NCI-H460 (cell line): ENCODE measurements around the gene LRRC36. TPM values are rescaled to one million over a fixed set of nuclear protein-coding genes. Genes with fewer than 3 reads are reported as not detected.

Experiments
- DNase-seq: peaks from one replicate; pipeline ENCODE4 v3.0.0-alpha.2; 2016; ENCODE audit warnings: low read depth; ENCODE audit errors: extremely low read depth
- total RNA-seq: library from RNA; depleted of rRNA; stranded (reverse); fragments of >200 nt; shearing (Covaris generic); gene quantifications from 2 replicates; pipeline ENCODE4 v1.2.3, GENCODE V29; 2014

The LRRC36 gene
- total RNA-seq, 1 experiment from 2014 or later: not detected

- no peak for DNase-seq
These were observed 94.4 kb downstream of the LRRC36 start for GRCh38 chr16:67421030-67421429.

DNA sequence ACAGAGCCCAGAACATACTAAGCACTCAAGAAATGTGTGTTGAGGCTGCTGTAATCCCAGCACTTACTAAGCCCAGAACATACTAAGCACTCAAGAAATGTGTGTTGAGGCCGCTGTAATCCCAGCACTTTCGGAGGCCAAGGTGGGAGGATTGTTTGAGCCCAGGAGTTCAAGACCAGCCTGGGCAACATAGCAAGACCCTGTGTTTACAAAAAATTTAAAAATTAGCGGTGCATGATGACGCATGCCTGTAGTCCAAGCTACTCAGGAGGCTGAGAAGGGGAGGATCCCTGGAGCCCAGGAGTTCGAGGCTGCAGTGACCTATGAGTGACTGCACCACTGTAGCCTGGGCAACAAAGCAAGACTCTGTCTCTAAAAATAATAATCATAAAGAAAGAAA, 96.4 kb downstream of the LRRC36 start:
- no peak for DNase-seq

GRCh38 chr16:67423611-67424260, 97.1 kb downstream of the LRRC36 start:
- no peak for DNase-seq

DNA sequence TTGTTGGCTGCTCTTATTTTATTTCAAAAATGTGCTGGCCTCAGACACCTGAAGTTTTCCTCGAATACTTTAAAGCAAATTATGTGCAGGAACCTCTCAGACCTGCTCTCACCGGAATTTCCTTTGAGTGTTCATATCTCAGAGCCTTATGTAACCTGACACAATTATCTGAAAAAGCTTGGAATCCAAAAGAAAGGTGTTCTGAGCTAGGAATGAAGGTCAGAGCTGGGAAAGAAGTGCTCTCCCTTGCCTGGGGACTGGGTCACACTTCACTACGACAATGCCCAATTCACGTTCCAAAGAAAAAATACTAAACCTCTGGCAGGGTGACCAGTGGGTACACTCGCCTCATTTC, 97.6 kb downstream of the LRRC36 start:
- DNase-seq: no peak

DNA sequence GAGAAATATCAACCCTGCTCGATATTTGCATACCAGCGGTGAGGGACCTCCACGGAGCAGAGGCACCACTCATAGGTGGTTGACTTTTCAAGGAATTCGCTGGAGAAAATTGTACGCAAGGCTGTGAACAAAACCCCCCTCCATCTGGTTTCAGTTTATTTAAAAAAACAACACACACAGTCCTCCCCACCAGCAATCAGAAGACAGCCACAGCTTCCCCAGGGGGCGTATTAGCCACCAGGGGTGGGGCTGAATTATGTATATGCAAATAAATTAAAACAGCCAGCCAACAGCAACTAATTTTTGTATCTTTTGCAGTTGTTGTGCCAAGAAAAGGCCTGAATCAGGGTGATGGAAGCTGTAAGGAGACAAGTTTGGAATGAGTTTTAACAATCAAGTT, 98.4 kb downstream of the LRRC36 start:
- no peak for DNase-seq

DNA sequence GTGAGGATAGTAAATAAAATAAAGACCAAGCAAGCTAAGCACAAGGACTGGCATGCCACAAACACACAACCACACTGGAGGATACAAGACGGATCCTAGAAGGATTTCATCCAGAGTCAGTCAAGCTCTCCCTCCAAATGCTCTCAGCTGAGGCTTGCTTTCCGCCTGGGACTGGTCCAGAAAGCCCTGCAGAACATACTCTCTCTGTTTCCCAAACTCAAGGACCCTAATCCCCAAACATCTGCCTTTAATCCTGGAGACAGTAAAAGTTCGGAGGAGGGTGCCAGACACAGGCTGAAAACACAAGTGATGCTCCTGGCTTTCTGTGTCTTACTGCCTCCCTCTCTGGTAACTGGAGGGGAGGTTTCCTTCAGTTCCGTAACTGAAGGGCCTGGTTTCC, 99.0 kb downstream of the LRRC36 start:
- no peak for DNase-seq

DNA sequence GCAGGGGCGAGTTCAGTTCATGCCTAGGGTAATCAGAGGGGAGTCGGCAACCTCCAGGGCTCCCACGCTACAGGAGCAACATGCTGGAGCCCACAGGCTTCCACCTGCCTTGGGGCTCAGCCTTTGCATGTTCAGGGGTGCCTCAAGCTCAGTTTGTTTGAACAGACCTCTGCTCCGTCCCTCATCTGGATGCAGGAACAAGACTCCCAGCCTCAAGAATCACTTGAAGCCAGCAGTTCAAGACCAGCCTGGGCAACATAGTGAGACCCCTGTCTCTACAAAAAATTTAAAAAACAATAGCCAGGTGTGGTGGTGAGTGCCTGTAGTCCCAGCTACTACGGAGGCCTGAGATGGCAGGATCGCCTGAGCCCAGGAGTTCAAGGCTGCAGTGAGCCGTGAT, 99.4 kb downstream of the LRRC36 start:
- DNase-seq: no peak

DNA sequence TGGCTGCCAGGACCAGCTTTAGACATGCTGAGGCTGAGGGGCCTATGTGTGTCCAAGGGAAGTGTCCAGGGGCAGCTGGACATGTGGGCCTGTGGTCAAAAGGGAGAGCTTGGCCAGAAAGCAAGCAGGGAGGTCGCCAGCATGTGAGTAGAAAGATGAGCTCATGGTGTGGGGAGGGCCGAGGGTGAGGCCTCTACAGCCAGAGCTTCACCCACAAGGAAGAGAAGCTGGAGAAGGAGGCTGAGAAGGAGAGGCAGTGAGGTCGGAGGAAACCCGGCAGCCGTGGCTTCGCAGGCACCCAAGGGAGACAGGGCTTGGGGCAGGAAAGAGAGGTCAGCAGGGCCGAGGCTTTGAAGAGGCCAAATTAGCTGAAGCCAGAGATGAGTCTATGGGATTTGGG, 100.3 kb downstream of the LRRC36 start:
- no peak for DNase-seq

- peak; percentile 60 for DNase-seq
These were observed 101.6 kb downstream of the LRRC36 start for GRCh38 chr16:67428146-67428731.

GRCh38 chr16:67429053-67429798, 102.6 kb downstream of the LRRC36 start:
- DNase-seq: no peak

GRCh38 chr16:67429799-67430503, 103.3 kb downstream of the LRRC36 start:
- DNase-seq: no peak

DNA sequence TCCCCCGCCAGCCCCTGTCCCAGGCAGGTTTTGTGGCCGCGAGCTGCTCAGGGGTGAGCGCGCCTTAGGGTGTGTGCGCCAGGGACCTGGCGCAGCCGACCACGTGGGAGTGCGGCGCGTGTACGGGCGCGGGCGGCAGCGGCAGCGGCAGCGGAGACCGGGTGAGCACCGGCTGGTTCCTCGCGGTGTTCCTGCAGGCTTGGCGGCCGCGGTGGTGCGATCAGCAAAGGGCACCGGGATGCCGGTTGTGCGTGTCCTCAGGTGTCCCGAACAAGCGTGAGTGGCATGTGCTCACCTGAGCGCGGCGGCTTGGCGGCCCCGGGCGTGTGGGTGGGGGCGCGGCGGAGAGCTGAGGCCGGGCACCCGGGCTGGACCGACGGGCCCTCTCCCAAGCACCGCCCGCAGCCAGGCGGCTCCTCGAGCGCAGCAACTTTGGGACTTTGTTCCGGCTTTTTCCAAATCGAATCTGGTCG, 103.9 kb downstream of the LRRC36 start:
- no peak for DNase-seq

DNA sequence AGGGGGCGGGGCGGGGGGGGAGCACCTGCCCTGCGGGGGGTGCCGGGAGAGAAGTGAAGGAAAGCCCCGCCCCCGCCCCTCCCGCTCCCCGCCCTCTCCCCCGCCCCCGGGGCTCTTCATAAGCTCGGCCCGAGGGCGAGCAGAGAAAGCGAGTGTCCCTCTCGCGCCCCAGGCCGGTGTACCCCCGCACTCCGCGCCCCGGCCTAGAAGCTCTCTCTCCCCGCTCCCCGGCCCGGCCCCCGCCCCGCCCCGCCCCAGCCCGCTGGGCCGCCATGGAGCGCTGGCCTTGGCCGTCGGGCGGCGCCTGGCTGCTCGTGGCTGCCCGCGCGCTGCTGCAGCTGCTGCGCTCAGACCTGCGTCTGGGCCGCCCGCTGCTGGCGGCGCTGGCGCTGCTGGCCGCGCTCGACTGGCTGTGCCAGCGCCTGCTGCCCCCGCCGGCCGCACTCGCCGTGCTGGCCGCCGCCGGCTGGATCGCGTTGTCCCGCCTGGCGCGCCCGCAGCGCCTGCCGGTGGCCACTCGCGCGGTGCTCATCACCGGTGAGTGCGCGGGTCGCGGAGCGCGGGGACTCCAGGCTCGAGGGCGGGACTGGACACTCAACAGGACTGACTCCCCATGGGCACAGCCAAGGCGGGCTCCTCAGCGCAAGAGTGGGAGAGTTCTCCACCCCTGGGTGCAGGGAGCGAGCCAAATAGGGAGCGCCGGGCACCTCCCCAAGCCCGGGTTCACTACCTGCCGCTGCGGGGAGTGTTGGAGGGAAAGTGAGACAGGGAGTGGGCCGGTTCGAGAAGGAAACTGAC, 104.6 kb downstream of the LRRC36 start, which contains the start of gene HSD11B2:
Gene HSD11B2, plus strand, starts transcription at position 145 of the 798 bp plus-strand sequence. Its CDS starts 128 bp downstream, at position 273.
- peak; percentile 66 for DNase-seq

DNA sequence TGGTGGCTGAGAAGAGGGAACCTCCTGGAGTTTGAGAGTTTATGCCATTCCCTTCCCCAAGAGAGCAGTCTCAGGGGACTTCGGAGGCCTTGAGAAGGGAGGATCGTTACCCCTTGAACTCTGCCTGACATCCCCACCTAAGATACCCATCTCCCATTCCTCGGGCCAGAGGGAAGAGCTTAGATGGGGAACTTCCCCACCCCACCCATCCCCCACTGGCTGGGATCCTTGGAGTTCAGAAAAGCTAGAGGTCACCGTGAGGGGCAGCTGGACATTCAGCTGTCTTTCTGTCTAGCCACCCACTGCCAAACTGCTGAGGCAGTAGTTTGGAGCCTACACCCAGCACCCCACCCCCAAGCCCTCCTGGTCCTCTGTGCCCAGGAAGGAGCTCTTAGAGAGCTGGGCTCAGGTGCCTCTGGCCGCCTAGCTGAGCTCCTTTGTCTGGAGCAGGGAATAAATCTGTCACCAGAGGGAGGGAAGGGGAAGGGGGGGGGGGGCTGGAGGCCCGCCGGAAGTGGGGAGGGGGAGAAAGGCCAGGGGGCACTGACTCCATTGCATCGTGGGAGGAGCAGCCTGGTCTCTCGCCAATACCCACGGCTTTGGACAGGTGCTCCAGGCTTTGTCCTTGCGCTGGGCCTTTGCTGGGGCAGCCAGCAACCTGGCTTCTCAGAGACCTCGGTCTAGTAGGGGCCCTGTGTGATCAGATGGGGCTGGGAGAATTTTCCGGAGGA, 105.3 kb downstream of the LRRC36 start:
- no peak for DNase-seq

DNA sequence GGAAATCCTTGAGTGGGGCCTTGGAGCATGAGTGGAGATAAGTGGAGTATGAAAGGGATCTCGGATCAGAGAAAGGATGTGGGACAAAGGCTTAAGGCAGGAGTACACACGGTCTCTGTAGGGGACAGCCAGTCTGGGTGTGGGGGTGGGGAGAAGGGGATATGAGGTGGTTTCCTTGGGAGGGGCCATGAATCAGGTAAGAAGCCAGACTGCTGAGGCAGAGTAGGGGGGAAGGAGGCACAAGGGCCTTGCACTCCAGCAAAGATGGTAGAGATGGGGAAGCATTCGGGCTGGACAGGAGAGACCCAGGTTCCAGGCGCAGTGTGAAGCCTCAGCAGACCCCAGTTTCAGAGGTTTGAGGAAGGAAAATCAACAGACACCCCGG, 105.9 kb downstream of the LRRC36 start:
- DNase-seq: no peak

DNA sequence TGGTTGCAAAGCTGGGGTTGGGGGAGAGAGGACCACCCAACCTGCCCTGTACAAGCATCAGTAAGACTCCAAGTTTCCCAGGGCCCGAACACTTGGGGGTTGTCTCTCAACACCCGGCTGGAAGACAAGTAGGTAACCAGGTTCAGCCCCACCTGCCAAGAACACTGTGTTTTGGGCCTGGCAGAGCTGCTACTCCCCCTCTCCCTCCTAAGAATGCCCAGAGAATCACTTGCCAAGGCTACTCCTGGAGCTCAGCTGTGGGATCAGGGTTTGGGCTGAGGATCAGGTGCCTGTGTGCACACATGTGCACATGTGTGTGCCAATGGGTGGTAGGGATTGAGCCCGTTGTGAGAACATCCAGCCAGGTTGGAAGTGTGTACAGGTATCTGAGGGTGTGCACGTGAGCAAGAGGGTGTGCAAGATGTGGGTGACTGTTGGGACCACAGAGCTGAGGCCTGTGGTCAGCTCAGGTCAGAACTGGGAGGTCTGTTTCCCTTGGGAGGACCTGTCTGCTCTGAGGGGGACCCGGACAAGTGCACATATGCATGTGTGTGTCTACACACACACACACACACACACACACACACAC, 106.6 kb downstream of the LRRC36 start:
- no peak for DNase-seq
